Fibroblast of upper back skin (primary cell): ENCODE results near the gene G6PC2.

Experiments used
- DNase-seq: peaks from one replicate; pipeline ENCODE4 v3.0.0-alpha.2; 2013

The G6PC2 gene

GRCh38 chr2:168949324-168949723 is 48.2 kb downstream of the G6PC2 start:
- no peak for DNase-seq

GRCh38 chr2:168951871-168952270 is 50.8 kb downstream of the G6PC2 start:
- no peak for DNase-seq

- no peak for DNase-seq
Observed at GRCh38 chr2:168952424-168952823, 51.3 kb downstream of the G6PC2 start.

GRCh38 chr2:168954256-168954655 is 53.2 kb downstream of the G6PC2 start:
- DNase-seq, result no peak

GRCh38 chr2:168955321-168955720 is 54.2 kb downstream of the G6PC2 start:
- no peak for DNase-seq

- no peak for DNase-seq
Observed at GRCh38 chr2:168956392-168956791, 55.3 kb downstream of the G6PC2 start.
